ENCODE measurements around the gene ATP6V1C2.
"Not testable (repeated sequence)": the region's sequence is repeated elsewhere in the genome, so short reads cannot be mapped to it uniquely, and the experiment has no call there.

The ATP6V1C2 gene

GRCh38 chr2:10814142-10814541 lies 92.7 kb downstream of the ATP6V1C2 start:
- Histone ChIP-seq H3K36me3 (replicated peaks) (no peaks in the 10 kb centered on the region), H3K27me3 (replicated peaks) (no peaks in the 10 kb centered on the region), H3K27ac (no peak overlapping the region), H3K4me3 (ENCODE audit: low read depth, low read length) (no peak overlapping the region)
- in situ Hi-C loops (cut with HindIII; ENCODE audit: low pct_ligation_motif_present, low sequenced_read_pairs), result no loop called here
- DNase-seq, result no peak
- TF ChIP-seq CTCF (IDR thresholded peaks at IDR 0.05; ENCODE audit: low read depth, low read length, missing control alignments), result no peak

- H3K27me3 ChIP-seq (replicated peaks), result no peaks in the 10 kb centered on the region
- no peak overlapping the region for H3K4me3 ChIP-seq (ENCODE audit: low read depth, low read length)
- DNase-seq, result no peak
- no peak overlapping the region for H3K27ac ChIP-seq
- in situ Hi-C loops (cut with HindIII; ENCODE audit: low pct_ligation_motif_present, low sequenced_read_pairs), result no loop called here
- H3K36me3 ChIP-seq (replicated peaks), result no peaks in the 10 kb centered on the region
- peak; percentile 28 for TF ChIP-seq CTCF (IDR thresholded peaks at IDR 0.05; ENCODE audit: low read depth, low read length, missing control alignments)
Observed at GRCh38 chr2:10814571-10815331, 93.3 kb downstream of the ATP6V1C2 start.

- no peaks in the 10 kb centered on the region for H3K27me3 ChIP-seq (replicated peaks)
- no peaks in the 10 kb centered on the region for H3K36me3 ChIP-seq (replicated peaks)
- peak; percentile 78 for TF ChIP-seq CTCF (IDR thresholded peaks at IDR 0.05; ENCODE audit: low read depth, low read length, missing control alignments)
- H3K27ac ChIP-seq, result no peak overlapping the region
- in situ Hi-C loops (cut with HindIII; ENCODE audit: low pct_ligation_motif_present, low sequenced_read_pairs), result no loop called here
- H3K4me3 ChIP-seq (ENCODE audit: low read depth, low read length), result no peak overlapping the region
- no peak for DNase-seq
Observed at GRCh38 chr2:10817413-10817812, 96.0 kb downstream of the ATP6V1C2 start.

- H3K27me3 ChIP-seq (replicated peaks); in situ Hi-C loops (cut with HindIII; ENCODE audit: low pct_ligation_motif_present, low sequenced_read_pairs); H3K27ac ChIP-seq; H3K36me3 ChIP-seq (replicated peaks); DNase-seq; H3K4me3 ChIP-seq (ENCODE audit: low read depth, low read length): not testable (repeated sequence)
Observed at GRCh38 chr2:10818305-10818704, 96.9 kb downstream of the ATP6V1C2 start.

GRCh38 chr2:10818984-10819383 lies 97.6 kb downstream of the ATP6V1C2 start:
- in situ Hi-C loops (cut with HindIII; ENCODE audit: low pct_ligation_motif_present, low sequenced_read_pairs), result no loop called here
- Histone ChIP-seq H3K27ac (no peak overlapping the region), H3K36me3 (replicated peaks) (no peaks in the 10 kb centered on the region), H3K27me3 (replicated peaks) (no peaks in the 10 kb centered on the region), H3K4me3 (ENCODE audit: low read depth, low read length) (no peak overlapping the region)
- DNase-seq, result no peak
- TF ChIP-seq CTCF (IDR thresholded peaks at IDR 0.05; ENCODE audit: low read depth, low read length, missing control alignments), result no peak

- no peak for TF ChIP-seq CTCF (IDR thresholded peaks at IDR 0.05; ENCODE audit: low read depth, low read length, missing control alignments)
Observed at GRCh38 chr2:10819714-10820314, 98.4 kb downstream of the ATP6V1C2 start.

More at GRCh38 chr2:10819714-10820314, 98.4 kb downstream of the ATP6V1C2 start:
- in situ Hi-C loops (cut with HindIII; ENCODE audit: low pct_ligation_motif_present, low sequenced_read_pairs), result no loop called here
- Histone ChIP-seq H3K27me3 (replicated peaks) (peaks cover under 1% of the 10 kb centered on the region), H3K4me3 (ENCODE audit: low read depth, low read length) (no peak overlapping the region), H3K36me3 (replicated peaks) (no peaks in the 10 kb centered on the region), H3K27ac (no peak overlapping the region)
- no peak for DNase-seq
